ENCODE measurements around the gene ARHGEF18. TPM values are rescaled to one million over a fixed set of nuclear protein-coding genes. Genes with fewer than 3 reads are reported as not detected.

The ARHGEF18 gene
- total and polyA plus RNA-seq, 2 experiments from 2014 or later = 12.3 to 31.9 TPM

DNA sequence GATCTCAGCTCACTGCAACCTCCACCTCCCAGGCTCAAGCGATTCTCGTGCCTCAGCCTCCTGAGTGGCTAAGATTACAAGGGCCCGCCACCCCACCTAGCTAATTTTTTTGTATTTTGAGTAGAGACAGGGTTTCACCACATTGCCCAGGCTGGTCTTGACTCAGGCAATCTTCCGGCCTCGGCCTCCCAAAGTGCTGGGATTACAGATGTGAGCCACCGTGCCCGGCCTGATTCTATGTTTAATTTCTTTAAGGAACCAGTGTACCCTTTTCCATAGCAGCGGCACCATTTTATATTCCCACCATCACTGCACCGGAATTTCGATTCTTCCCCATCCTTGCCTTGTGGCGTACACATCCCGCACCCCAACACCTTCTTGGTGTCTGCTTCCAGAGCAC, 36.8 kb upstream of the ARHGEF18 start:
- H3K27ac ChIP-seq = no peak overlapping the region
- no peaks in the 10 kb centered on the region for H3K36me3 ChIP-seq
- H3K4me1 ChIP-seq (ENCODE audit: low read depth) = no peaks in the 10 kb centered on the region
- no peak for DNase-seq (ENCODE audit: low read depth in 1 of 2, low spot score in 1 of 2)
- H3K27me3 ChIP-seq = no peaks in the 10 kb centered on the region
- TF ChIP-seq, protein P1, sequence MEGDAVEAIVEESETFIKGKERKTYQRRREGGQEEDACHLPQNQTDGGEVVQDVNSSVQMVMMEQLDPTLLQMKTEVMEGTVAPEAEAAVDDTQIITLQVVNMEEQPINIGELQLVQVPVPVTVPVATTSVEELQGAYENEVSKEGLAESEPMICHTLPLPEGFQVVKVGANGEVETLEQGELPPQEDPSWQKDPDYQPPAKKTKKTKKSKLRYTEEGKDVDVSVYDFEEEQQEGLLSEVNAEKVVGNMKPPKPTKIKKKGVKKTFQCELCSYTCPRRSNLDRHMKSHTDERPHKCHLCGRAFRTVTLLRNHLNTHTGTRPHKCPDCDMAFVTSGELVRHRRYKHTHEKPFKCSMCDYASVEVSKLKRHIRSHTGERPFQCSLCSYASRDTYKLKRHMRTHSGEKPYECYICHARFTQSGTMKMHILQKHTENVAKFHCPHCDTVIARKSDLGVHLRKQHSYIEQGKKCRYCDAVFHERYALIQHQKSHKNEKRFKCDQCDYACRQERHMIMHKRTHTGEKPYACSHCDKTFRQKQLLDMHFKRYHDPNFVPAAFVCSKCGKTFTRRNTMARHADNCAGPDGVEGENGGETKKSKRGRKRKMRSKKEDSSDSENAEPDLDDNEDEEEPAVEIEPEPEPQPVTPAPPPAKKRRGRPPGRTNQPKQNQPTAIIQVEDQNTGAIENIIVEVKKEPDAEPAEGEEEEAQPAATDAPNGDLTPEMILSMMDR (IDR thresholded peaks at IDR 0.05; ENCODE audit: low read depth, low read length) = no peak
- H3K9me3 ChIP-seq (ENCODE audit: low read depth) = no peaks in the 10 kb centered on the region
- H3K4me3 ChIP-seq = no peak overlapping the region

DNA sequence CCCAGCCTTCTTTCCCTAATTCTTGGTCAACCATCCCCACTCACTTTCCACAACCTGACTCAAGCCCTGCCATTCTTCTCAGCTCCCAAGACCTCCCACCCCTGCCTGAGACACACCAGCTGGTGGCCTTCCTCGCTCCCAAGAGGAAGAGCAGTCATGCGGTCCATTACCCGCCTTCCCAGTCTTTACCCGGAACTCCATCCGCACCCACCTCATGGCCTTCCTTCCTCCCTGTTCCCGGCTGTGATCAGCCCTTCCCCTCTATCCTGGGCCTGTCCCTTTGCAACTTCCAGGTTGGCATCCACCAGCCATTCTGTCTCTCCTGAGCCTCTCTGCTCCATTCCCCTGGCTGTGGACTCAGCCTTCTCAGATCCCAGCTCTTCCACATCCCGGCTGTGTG, 35.9 kb upstream of the ARHGEF18 start:
- Histone ChIP-seq H3K27ac (no peak overlapping the region), H3K36me3 (no peaks in the 10 kb centered on the region), H3K4me3 (no peak overlapping the region), H3K9me3 (ENCODE audit: low read depth) (no peaks in the 10 kb centered on the region), H3K4me1 (ENCODE audit: low read depth) (no peaks in the 10 kb centered on the region), H3K27me3 (no peaks in the 10 kb centered on the region)
- DNase-seq (ENCODE audit: low read depth in 1 of 2, low spot score in 1 of 2) = no peak
- TF ChIP-seq, protein P1 (IDR thresholded peaks at IDR 0.05; ENCODE audit: low read depth, low read length) = no peak

DNA sequence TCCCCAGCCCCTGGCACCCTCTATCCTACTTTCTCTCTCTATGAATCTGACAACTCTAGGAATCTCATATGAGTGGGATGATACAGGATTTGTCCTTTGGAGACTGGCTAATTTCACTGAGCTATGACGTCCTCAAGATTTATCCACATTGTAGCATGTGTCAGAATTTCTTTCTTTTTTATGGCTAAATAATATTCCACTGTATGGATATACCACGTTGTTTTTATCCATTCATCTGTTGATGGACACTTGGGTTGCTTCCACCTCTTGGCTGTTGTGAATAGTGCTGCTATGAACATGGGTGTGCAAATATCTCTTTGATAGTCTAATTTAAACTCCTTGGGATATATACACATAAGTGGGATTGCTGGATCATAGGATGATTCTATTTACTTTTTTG, 30.6 kb upstream of the ARHGEF18 start:
- TF ChIP-seq, protein P1 (IDR thresholded peaks at IDR 0.05; ENCODE audit: low read depth, low read length) = no peak
- H3K36me3 ChIP-seq = no peaks in the 10 kb centered on the region
- no peaks in the 10 kb centered on the region for H3K9me3 ChIP-seq (ENCODE audit: low read depth)
- peaks cover 6% of the 10 kb centered on the region for H3K4me1 ChIP-seq (ENCODE audit: low read depth)
- no peak overlapping the region for H3K27ac ChIP-seq
- H3K4me3 ChIP-seq = no peak overlapping the region
- no peak for DNase-seq (ENCODE audit: low read depth in 1 of 2, low spot score in 1 of 2)
- no peaks in the 10 kb centered on the region for H3K27me3 ChIP-seq

DNA sequence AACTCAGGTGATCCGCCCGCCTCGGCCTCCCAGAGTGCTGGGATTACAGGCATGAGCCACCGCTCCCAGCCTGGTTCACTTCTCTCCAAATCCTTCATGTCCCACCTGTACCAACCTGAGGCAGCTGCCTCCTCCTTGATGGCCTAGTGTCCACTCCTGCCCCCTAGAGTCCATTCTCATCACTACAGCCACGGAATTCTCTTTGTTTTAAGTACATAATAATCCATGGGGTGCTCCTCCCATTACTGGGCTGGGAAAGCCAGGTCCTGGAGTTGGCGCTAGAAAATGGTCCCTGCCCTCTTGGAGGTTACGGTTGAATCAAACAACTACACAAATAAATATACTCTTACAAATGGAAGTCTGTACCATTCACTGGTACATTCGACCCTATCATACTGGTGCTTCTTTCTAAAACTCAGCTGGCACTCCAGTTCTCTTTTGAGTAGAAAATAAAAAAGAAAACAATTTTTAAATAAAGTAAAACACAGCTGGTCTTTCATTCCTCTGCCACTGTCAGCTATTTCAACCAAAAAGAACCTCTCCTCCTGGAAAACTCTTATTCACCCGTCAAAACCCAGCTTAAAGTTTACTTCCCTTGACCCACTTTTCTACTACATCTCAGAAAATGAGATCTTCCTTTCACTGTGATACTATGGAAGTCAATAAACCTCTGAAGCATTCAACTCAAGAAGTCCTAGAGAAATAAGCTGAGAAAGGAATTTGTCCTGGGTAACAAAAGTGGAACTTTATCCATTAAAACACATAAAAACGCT, 22.4 kb upstream of the ARHGEF18 start:
- H3K4me1 ChIP-seq (ENCODE audit: low read depth) = peaks cover 2% of the 10 kb centered on the region
- no peaks in the 10 kb centered on the region for H3K9me3 ChIP-seq (ENCODE audit: low read depth)
- DNase-seq (ENCODE audit: low read depth in 1 of 2, low spot score in 1 of 2) = peak in 1 of 2 donors; percentile 21
- TF ChIP-seq, protein P1 (IDR thresholded peaks at IDR 0.05; ENCODE audit: low read depth, low read length) = peak; percentile 35
- no peak overlapping the region for H3K27ac ChIP-seq
- H3K27me3 ChIP-seq = no peaks in the 10 kb centered on the region
- H3K4me3 ChIP-seq = no peak overlapping the region
- no peaks in the 10 kb centered on the region for H3K36me3 ChIP-seq

DNA sequence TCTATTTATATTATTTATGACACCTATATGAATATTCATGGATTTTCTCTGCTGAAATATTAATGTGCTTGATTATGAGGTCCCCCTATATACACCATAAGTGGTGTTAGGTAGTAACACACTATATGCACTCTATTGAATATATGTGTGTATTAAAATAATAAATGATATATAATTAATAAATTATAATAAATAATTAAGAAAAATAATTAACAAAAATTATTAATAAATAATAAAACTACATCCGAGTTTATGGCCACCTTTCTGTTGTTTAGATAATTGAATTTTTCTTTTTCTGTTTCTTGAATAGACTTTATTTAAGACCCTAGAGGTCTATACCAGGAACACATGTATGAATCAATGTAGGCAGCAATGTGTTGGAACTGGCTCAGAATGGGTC, 20.9 kb upstream of the ARHGEF18 start:
- Histone ChIP-seq H3K4me1 (ENCODE audit: low read depth) (no peaks in the 10 kb centered on the region), H3K27ac (no peak overlapping the region), H3K9me3 (ENCODE audit: low read depth) (no peaks in the 10 kb centered on the region), H3K27me3 (no peaks in the 10 kb centered on the region), H3K36me3 (no peaks in the 10 kb centered on the region), H3K4me3 (no peak overlapping the region)
- TF ChIP-seq, protein P1 (IDR thresholded peaks at IDR 0.05; ENCODE audit: low read depth, low read length) = no peak
- no peak for DNase-seq (ENCODE audit: low read depth in 1 of 2, low spot score in 1 of 2)
